ENCODE results near the gene MSS51. TPM values are rescaled to one million over a fixed set of nuclear protein-coding genes. Genes with fewer than 3 reads are reported as not detected.

Gene MSS51
- total RNA-seq = 1 to 10 TPM; 3.5 to 6.0 TPM
- 1.9 TPM for polyA plus RNA-seq (ENCODE audit: insufficient read depth, low read depth, low replicate concordance)
- long read RNA-seq, donor 1 = 0 reads
- long read RNA-seq, donor 2 = 0 reads

DNA sequence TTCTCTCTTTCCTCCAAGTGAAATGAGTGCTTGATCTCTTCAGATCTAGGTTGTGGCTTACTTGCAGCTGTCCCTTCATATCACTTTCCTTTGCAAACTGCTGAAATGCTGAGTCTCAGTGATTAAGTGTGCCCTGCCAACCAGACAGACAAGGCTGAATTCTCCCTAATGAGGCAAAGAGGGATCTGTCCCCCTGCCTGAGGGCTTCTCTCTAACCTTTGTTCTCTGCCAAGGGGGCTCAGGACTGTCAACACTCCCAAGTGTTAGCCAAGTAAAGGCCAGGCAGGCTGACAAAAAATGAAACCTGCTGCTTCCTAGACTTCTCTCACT, at the start of gene MSS51:
TSS of gene MSS51 (minus strand) at position 24 of the 330 bp plus-strand sequence. CDS start 5,277 bp downstream, outside the sequence.
- no peak within 1 kb of the TSS for H3K27ac ChIP-seq
- H3K9me3 ChIP-seq = no peaks in the 10 kb centered on the region
- DNase-seq = no peak
- no peak within 1 kb of the TSS for H3K4me3 ChIP-seq
- H3K27me3 ChIP-seq = no peaks in the 10 kb centered on the region
- no peaks in the 10 kb centered on the region for H3K4me1 ChIP-seq
- intact Hi-C loops (cut with DNase I; ENCODE audit: low total_unique reads) = no loop called here
- no peaks in the 10 kb centered on the region for H3K36me3 ChIP-seq (ENCODE audit: low read depth, missing control alignments)
- TF ChIP-seq, protein P1, sequence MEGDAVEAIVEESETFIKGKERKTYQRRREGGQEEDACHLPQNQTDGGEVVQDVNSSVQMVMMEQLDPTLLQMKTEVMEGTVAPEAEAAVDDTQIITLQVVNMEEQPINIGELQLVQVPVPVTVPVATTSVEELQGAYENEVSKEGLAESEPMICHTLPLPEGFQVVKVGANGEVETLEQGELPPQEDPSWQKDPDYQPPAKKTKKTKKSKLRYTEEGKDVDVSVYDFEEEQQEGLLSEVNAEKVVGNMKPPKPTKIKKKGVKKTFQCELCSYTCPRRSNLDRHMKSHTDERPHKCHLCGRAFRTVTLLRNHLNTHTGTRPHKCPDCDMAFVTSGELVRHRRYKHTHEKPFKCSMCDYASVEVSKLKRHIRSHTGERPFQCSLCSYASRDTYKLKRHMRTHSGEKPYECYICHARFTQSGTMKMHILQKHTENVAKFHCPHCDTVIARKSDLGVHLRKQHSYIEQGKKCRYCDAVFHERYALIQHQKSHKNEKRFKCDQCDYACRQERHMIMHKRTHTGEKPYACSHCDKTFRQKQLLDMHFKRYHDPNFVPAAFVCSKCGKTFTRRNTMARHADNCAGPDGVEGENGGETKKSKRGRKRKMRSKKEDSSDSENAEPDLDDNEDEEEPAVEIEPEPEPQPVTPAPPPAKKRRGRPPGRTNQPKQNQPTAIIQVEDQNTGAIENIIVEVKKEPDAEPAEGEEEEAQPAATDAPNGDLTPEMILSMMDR (IDR thresholded peaks at IDR 0.05) = no peak
- no peak for TF ChIP-seq POLR2A (IDR thresholded peaks at IDR 0.05)

DNA sequence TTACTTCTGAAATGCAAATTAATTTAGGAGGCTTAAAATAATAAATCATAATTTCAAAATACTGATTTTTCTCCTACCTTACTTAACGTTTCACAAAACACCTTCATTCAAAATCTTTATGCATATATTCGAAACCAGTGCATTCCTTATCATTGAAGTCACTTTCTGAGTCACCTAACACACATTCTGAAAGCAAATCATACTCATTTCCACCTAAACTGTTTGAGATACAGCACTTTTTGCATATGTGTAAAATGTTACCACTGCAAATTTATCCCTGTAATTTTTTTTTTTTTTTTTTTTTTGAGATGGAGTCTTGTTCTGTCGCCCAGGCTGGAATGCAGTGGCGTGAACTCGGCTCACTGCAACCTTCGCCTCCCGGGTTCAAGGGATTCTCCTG, 46.8 kb upstream of the MSS51 start:
- no peaks in the 10 kb centered on the region for H3K4me1 ChIP-seq
- no peaks in the 10 kb centered on the region for H3K36me3 ChIP-seq (ENCODE audit: low read depth, missing control alignments)
- no peak overlapping the region for H3K27ac ChIP-seq
- no peaks in the 10 kb centered on the region for H3K27me3 ChIP-seq
- H3K9me3 ChIP-seq = no peaks in the 10 kb centered on the region
- TF ChIP-seq POLR2A (IDR thresholded peaks at IDR 0.05) = no peak
- TF ChIP-seq, protein P1 (IDR thresholded peaks at IDR 0.05) = no peak
- H3K4me3 ChIP-seq = no peak overlapping the region
- no peak for DNase-seq
- intact Hi-C loops (cut with DNase I; ENCODE audit: low total_unique reads) = no loop called here
- 90 to 93% methylated on average over 7 of the region's 7 CpGs for WGBS, 2 donors

DNA sequence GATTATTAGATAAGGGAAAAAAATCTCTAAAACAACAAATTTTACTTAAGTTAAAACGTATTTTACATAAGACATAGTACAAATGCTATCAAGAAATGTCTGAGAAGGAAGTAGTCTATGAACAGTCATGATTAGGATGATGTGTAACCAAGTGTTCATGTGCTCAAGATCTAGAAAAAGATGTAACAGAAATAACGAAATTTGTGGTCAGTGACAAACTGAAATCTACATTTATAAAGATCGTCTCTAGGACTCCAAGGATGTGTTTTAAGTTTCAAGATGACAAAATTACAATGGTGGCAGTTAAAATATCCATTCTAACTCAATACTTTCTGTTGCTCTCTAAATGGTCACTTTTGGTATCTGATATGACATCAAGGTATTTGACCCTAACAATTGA, 45.3 kb upstream of the MSS51 start:
- intact Hi-C loops (cut with DNase I; ENCODE audit: low total_unique reads) = no loop called here
- no peak for DNase-seq
- no peak for TF ChIP-seq POLR2A (IDR thresholded peaks at IDR 0.05)
- TF ChIP-seq, protein P1 (IDR thresholded peaks at IDR 0.05) = no peak
- Histone ChIP-seq H3K36me3 (ENCODE audit: low read depth, missing control alignments) (no peaks in the 10 kb centered on the region), H3K27me3 (no peaks in the 10 kb centered on the region), H3K4me3 (no peak overlapping the region), H3K4me1 (no peaks in the 10 kb centered on the region), H3K9me3 (no peaks in the 10 kb centered on the region), H3K27ac (no peak overlapping the region)
- WGBS, 2 donors = 88 to 91% methylated on average over 3 of the region's 3 CpGs

DNA sequence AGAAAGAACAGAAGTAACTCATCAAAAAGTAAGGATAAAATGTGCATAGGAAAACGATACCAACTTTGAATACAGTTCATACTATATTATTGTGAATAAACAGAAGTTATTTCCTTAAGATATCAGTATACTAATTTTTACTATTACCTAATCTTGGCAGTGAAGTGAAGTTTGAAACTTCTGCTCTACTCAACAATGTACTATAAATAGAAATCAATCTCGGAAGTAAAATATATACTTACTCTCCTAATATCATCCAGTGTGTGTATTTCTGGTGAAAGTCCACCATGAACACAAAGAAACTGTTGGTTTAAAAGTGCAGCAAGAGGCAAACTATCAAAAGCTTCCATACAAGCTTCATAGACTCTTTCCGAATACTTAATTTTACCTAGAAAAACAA, 37.9 kb upstream of the MSS51 start:
- Histone ChIP-seq H3K27ac (no peak overlapping the region), H3K4me3 (no peak overlapping the region), H3K9me3 (no peaks in the 10 kb centered on the region), H3K27me3 (no peaks in the 10 kb centered on the region), H3K4me1 (no peaks in the 10 kb centered on the region), H3K36me3 (ENCODE audit: low read depth, missing control alignments) (no peaks in the 10 kb centered on the region)
- TF ChIP-seq, protein P1 (IDR thresholded peaks at IDR 0.05) = no peak
- TF ChIP-seq POLR2A (IDR thresholded peaks at IDR 0.05) = no peak
- no peak for DNase-seq
- WGBS, 2 donors = 77 to 86% methylated on average over 3 of the region's 3 CpGs
- intact Hi-C loops (cut with DNase I; ENCODE audit: low total_unique reads) = no loop called here

DNA sequence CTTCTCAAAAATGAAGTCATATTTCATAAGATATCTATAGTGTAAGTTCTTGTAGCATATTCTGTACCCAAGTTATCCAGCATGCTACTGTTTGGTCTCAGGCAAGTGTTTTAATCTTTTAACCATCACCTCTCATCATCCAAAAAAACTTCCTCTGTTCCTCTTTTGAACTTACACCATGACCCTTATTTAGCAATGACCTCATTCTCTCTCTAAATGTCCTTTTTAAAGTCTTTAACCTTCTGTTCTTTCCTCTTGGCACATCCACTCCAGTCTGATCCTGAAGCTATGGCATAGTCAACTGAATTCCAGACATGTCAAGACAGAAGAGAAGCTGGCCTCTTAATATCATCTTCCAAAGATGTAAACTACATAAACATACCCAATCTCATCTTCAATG, 36.2 kb upstream of the MSS51 start:
- no peaks in the 10 kb centered on the region for H3K9me3 ChIP-seq
- H3K27ac ChIP-seq = no peak overlapping the region
- intact Hi-C loops (cut with DNase I; ENCODE audit: low total_unique reads) = no loop called here
- DNase-seq = no peak
- no peak for TF ChIP-seq POLR2A (IDR thresholded peaks at IDR 0.05)
- TF ChIP-seq, protein P1 (IDR thresholded peaks at IDR 0.05) = no peak
- H3K4me3 ChIP-seq = no peak overlapping the region
- H3K4me1 ChIP-seq = no peaks in the 10 kb centered on the region
- no peaks in the 10 kb centered on the region for H3K27me3 ChIP-seq
- H3K36me3 ChIP-seq (ENCODE audit: low read depth, missing control alignments) = no peaks in the 10 kb centered on the region
